IPS DF 4.7 (cell line): ENCODE measurements around the gene FHIT.
A peak's percentile ranks its signal among the peaks of the same experiment; 100 is the strongest.

Experiments used
- DNase-seq: peaks from one replicate; pipeline ENCODE4 v3.0.0-alpha.2; 2013; ENCODE audit warnings: low spot score; ENCODE audit errors: extremely low read depth

The FHIT gene

DNA sequence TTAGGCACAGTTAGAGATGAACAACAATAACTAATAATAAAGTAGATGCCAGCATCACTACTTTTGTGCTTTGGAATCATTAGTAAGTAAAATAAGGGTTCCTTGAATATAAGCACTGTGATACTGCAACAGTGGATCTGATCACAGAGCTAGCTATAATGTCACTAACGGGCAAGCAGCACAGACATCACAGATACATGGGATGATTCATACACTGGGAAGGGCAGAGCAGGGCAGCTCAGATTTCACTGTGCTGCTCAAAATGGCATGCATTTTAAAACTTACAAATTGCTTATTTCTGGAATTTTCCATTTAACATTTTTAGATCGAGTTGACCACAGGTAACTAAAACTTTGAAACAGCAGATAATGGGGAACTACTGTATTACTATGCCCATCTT lies 476.6 kb downstream of the FHIT start:
- no peak for DNase-seq

DNA sequence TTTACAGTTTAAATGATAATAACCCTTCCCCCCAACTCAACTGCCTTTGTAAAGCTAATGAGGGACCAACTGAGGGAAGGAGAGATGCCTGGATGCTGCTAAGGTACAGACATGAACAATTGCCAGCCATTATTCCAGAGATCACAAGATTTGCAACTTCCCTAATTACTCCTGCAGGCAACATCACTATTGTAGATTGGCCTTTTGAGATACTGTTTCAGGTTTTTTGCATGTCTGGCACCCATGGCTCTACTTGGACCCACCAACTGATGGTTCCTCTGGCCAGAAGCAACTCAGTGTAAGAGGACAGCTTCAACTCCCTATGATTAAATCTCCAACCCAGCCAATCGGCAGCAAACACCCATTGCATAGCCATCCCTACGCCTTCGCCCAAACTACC lies 478.7 kb downstream of the FHIT start:
- peak; percentile 71 for DNase-seq

DNA sequence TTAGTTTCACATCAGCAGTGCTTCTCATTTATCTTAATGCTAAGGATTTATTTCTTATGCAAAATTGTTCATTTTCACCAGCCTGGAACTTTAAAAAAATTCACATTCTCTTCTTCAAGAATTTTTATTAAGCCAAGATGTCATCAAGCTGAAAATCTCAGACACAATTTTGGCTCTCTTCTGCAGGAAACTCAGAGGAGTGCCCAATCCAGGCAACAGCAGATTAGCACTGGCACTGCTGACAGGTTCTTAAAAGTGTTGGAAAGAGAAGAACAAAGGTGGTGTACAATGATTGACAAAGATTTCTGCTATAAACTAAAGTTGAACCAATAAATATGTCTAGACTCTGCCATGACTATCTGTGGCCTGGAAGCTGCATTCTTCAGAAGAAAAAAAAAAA lies 479.5 kb downstream of the FHIT start:
- no peak for DNase-seq

DNA sequence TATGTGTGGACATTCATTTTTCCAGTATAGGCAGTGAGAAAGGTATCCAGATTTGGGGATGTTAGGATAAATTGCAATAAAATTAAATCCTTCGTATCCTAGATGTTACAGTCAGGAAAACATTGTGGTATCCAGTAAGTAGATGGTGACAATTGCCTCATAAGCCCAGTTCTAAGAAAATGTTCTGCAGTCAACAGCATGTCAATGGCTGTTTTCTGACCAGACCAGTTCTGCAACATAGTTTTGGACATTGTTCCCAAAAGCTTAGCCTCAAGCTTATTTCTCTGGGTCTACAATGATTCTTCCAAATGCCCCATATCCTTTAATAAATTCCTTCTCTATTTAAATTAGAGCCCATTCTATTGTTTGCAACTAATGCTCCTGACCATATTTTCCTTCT lies 480.7 kb downstream of the FHIT start:
- DNase-seq: no peak

DNA sequence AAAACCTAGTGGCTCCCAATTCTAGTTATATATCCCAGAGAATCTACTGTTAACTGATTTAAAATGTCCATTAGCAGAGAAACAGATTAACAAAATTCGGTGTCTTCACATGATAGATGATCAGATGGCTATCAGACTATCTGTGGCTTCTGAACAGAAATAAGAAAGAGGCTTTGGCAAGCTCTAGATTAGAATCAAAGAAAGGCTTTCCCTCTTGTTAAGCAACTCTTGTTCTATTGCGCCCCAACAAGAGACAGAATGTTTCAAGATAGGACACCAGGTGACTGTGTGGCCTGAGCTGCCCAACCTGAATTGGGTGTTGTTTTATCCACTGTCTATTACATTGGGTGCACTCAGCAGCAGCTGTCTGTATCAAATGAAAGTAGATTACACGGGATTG lies 483.7 kb downstream of the FHIT start:
- DNase-seq: no peak

DNA sequence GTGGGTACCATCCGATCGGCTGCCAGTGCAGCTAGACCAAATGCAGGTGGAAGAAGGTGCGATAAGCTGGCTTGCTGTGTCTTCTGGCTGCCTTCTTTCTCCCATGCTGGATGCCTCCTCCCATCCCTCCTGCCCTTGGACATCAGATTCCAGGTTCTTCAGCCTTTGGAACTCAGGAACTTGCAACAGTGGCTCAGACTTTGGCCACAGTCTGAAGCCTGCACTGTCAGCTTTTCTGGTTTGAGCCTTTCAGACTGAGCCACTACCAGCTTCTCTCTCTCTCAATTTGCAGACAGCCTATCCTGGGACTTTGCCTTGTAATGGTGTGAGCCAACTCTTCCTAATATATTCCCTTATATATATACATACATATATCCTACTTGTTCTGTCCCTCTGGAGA lies 485.5 kb downstream of the FHIT start:
- no peak for DNase-seq

DNA sequence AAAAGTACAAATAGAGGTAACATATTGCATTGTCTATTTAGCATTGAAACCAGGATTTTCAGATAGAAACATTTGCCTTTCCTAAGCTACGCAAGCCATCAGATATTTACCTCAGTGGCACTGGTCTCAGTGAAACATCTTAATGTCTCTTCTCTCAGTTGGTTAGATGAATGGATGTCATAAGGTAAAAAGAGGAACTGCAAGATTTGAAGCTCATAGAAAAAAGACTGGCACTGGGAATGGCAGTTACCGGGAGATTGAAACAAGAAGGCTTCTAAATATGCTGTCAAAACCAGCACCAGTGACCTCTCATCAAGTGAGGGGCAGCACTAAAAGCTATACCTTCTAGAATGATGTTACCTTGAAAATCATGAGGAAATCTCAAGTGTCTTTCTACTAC lies 486.4 kb downstream of the FHIT start:
- DNase-seq: no peak

DNA sequence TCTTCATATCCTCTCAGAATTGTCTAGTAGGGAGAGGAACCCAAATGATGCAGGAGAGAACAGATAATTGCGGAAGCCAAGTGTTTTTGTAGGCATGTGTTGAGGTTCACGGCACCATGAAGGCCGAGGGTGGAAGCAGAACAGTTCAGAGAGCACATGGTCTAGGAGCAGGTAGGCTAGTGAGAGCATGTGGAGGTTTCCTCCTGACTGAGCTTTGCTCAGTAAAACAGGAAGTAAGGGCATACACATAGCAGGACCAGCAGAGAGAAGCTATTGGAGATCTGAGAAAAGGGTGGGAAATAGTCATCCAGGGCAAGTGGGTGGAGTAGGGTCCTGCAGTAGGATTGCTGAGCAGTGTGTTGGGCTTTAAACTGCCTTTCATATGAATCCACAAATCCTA lies 491.1 kb downstream of the FHIT start:
- no peak for DNase-seq

DNA sequence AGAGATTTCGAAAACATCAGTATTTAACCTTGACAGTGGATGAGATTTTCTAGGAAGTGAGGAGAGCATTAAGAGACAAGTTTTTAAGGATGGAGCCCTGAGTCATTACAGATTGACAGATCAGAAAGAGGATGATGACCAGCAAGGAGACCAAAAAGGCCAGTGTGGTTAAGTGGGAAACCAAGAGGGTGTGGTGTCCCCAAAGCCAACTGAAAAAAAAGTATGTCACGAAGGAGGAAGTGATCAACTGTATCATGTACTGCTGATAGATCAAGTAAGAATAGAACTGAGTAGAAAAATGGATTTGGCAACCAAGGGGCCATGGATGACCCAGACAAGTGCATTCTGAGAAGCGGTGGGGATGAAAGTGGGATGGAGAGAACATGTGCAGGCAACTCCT lies 491.8 kb downstream of the FHIT start:
- no peak for DNase-seq

DNA sequence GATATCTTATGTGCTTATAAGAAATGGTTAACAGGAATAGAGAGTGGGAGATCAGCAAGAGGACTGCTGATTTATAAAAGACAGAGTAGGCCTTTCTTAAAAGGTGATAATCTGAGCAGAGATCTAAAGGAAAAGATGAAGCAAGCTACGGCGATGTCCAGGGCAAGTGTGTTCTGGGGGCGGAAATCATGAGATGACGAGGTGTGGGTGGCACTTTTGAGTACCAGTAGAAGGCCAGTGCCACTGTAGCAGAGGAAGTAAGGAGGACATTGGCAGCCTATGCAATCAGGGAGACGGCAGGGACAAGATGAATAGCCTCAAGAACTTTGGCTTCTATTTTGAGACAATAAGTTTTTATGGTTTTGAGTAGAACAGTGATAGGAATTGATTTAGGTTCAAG lies 492.4 kb downstream of the FHIT start:
- DNase-seq: no peak

DNA sequence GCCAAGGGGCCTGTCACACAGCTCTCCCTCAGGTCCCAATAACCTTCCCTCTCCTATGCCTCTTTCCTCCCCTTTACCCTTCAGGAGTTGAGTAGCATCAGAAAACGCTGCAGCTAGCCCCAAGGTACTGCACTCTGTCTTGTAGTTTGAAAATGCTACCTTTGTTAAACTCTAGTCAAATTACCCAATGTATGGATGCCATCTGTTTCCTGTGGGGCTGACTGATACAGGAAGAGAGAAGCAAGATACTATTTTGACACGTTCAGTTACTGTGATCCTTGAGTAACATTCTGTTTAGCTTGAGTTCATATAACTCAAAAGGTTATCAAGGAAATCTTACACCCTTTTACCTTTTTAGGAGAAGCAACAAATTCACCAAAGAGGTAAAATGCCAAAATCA lies 493.1 kb downstream of the FHIT start:
- DNase-seq: no peak

DNA sequence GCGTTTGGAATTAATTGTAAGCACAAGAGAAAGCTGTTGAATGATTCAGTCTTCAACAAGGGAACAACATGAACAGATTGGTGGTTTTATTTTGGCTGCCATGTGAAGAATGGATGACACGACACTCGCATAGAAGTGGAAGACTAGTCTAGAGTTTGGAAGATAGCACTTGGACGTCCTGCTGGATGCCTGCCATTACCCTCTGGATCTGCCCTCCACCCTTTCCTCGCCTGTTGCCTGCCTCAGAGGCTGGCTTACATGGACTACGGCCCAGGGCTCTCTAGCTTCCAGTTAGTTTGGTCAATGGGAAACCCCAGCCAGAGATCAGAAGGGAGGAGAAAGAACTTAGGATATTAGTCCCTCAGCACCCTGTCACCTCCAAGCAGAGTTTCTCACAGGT lies 493.5 kb downstream of the FHIT start:
- no peak for DNase-seq

DNA sequence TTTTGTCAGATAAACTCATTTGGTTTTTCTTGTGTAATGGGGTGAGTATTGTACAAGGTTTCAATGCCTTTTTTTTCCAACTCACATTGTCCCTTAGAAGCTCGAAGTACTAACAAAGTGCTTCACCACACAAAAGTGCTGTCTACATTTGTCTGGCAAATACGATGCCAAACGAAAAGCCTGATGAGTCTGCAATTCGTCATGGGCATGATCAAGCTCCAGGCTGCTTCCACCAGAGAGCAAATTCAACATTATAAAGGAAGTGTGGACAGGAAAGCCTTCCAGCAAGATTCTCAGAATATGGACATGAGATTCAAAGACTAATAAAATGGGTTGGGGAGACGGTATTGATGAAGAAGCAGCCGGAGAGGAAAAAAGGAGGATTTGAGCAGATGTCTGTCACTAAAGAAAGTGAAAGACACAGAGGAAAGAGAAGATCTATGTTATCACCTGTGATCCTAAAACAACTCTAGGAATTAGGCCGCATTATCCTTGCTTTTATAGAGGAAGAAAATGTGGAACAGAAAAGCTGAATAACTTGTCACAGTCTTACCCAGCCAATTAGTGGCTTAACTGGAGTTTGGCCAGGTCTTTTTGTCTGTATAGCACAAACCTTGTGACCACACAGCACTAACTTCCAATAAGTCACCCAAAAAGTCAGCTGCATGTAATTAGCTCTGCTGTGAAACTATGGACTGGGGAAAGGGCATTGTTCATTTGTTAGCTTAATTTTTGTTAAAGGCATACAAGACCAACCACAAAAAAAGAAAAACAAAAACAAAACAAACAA lies 494.8 kb downstream of the FHIT start:
- DNase-seq: no peak

DNA sequence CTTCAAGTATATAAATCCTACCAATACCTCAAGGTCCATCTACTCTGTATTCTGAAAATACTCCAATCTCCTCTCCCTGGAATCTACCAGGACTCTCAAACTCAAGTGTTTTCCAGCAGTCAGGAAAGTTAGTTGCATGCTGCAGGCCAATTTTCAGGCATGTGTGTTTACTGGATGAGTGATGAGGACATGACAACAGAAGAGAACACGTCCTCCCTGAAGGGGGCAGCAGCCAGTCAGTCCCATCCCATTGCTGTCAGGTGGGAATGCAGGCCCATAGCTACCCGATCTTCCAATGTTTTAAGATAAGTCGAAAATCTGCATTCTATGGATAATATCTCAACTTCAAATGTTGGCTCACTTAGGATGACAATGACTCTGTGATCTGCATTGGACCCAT lies 496.2 kb downstream of the FHIT start:
- peak; percentile 62 for DNase-seq

DNA sequence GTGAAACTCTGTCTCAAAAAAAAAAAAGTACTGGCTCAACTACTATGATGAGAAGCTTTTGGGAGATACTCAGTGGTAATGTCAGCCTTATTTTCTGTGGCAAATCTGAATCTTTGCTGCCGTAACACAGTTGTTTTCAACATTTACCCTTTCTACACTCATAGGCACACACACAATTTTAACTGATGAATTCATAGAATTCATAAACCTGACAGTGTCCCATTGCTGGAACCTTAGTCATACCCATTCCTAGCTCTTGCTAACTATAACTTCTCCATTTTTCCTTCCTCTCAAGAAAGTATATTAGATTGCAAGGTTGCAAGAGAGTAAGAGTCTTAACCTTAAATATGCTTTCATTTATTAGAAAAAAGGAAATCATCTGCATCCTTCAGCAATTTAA lies 496.6 kb downstream of the FHIT start:
- DNase-seq: no peak

DNA sequence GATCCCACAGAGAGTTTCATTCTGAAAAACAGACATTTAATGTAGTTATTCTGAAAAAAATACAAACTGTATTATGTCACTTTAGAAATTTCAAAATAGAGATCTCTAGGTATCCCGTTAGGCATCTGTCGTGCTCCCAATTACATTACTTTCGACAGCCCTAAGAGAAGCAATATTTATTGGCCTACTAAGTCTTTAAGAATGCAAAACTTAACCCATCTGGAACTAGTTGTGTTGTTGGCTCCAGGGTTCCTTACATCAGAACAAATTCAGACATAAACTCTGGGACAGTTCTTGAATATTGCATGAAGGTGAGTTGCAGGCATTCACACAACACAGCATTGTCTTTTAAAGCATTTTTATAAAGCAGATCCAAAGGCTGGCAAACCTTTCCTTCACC lies 498.4 kb downstream of the FHIT start:
- DNase-seq: no peak

DNA sequence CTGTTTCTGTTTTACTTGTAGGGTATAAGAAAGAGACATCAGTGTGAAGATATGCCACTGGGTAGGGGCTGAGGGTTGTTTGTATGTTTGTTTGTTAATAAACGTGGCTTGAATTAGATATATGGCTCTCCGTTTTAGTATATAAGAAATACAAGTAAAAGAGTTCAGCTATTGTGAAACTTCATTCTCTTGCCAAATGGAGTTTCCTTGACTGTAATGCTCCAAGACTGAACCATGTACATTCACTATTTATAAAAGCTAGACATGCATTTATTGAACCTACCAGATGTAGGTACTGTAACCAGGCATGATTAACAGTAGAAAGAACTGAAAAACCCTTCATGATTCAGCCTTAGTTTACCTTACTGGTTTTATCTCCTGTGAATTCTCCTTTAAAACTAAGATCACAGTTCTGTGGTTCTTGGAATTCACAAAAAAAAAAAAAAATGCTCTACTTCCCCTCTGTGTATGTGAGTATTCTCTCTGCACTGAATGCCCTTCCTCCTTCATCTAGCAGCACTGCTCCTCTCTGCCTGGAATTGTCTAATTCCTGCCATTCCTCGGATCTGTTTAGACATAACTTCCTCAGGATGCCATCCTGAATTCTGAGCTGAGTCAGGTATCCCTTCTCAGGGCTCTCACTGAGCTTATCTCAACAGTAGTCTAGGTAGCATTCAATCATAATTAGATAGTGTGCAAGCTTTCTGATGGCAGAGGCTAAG lies 504.4 kb downstream of the FHIT start:
- DNase-seq: no peak

DNA sequence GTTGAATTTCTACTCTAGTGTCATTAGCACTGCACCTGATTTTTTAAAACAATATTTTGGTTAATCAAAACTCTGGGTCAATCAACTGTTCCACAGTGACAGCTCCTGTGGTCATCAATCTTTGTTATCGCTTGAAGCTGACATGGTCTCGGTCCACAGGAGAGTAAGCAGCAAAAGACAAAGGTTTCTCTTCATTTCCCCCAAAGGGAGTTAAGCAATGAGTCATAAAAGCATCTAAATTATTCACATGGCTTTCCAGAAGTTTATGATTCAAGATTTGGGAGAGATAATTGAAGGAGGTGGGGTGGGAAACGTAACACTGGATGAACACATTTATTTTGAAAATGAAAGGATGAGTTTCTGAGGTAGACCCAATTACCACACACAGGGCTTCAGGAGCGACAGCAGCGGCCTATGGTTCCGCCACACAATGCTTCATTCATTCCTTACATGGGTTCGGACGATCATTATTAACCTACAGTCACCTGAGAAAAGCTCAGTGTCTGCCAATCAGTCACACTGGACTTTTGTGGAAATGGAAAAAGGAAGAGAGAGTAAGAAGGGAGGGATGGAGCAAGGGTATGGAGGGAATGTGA lies 505.1 kb downstream of the FHIT start:
- no peak for DNase-seq

DNA sequence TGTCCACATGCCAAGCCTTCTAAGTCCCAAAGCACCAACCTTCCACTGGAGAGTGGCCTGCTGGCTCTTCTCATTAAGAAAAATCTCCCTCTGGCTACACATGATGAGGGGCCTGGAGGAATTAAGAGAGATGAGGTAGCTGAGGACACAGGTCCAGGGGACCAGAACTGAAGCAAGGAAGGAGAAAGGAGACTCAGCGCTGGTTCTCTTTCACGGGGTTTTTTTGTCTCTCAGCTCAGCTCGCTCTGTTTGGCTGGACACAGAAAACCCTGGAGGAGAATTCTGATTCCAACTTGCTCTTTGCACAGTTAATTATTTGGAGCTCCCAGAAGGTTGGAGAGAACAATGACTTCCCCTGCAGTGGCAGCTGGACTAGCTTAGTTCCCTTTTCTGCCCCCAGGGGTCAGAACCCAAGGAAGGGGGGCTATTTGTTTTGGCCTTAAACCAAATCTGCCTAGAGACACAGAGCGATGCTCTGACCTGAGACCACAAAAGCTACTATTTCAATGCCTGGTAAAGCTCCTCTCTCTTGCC lies 507.6 kb downstream of the FHIT start:
- no peak for DNase-seq

DNA sequence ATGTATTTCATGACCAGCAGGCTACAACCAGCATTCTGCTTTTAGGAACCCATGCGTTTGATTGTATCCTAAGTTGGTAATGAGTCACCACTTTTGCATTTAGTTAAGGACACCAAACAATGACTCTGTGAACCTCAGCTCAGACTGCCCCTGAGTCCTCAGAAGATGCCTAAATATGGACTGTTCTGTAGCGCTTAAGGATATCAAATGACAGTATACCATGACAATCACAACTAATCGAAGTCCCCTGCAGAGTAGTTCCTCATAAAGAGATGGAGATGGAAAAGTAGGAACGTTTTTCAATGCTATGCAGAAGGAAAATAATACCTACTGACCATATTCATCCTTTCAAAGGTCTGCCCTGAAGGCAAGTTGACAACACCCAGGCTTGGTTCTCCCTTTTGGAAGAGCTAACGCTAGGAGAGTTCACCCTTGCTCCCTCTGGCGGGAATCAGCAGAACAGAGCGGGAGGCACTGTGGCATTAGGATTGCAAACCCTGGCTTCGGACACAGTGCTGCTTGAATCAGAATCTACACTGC lies 508.6 kb downstream of the FHIT start:
- DNase-seq: peak; percentile 64

DNA sequence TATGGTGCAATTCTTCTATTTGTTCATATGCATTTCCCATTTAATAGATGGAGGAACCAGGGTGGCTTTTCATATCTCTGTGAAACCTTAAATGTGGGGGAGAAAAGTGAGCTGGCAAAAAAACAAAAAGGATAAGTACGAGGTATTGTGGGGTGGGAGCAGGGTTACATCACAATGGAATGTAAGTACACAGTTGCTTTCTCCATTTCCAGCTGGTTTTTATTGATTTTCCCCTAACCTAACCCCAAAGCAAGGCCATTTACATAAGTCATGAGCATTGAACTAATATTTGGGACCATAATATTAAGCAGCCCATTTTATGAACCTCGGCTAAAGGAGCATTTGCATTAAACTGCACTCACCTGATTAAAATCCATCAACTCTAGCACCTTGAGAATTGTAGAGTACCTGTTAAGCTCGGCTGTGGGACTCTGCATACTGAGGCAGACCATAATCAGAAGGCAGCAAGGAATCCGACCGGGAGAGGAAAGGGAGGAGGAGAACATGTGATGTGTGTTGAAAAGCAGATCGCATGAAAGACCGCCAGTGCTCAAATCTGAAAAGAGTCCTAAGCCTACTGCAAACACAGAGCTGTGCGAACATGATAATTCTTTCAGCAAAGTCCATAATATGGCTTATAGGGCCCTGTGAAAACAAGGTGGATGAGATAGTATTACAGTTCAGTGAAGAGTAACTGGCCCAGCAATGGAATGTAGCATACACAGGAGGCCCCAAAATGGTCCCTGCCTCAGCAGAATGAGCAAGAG lies 513.4 kb downstream of the FHIT start:
- no peak for DNase-seq
